Right atrium auricular region (tissue), 2 donors: Measurements from ENCODE around the gene ZNF782. TPM values are rescaled to one million over a fixed set of nuclear protein-coding genes. Genes with fewer than 3 reads are reported as not detected.
A peak's percentile ranks its signal among the peaks of the same experiment; 100 is the strongest.

Experiments used
- DNase-seq: peaks from one replicate; pipeline ENCODE4 v3.0.0-alpha.2; 2019; ENCODE audit warnings: low spot score
- H3K27ac ChIP-seq, 2 donors: fragments of 200-600 bp; sonication (generic); 1 replicate in 1 of 2; 2 replicates in 1 of 2; pipeline ENCODE4 v1.5.1; 2016 to 2019
- H3K27me3 ChIP-seq, 2 donors: fragments of 200-600 bp; sonication (generic); one replicate each; pipeline versions ENCODE4 v1.5.1 to v1.6.0; 2017 to 2019
- H3K36me3 ChIP-seq: fragments of 200-600 bp; sonication (generic); one replicate; pipeline ENCODE4 v1.5.1; 2016
- H3K4me1 ChIP-seq, 2 donors: fragments of 200-600 bp; sonication (generic); one replicate each; pipeline versions ENCODE4 v1.5.1 to v1.6.0; 2017 to 2019
- H3K4me3 ChIP-seq, 2 donors: fragments of 200-600 bp; sonication (generic); 1 replicate in 1 of 2; 2 replicates in 1 of 2; pipeline ENCODE4 v1.5.1; 2017 to 2019; ENCODE audit warnings: mild to moderate bottlenecking in 1 of 2, moderate library complexity in 1 of 2
- H3K9me3 ChIP-seq, 2 donors: fragments of 200-600 bp; sonication (generic); one replicate each; pipeline ENCODE4 v1.5.1; 2019
- CTCF ChIP-seq, 2 donors: fragments of 200-600 bp; sonication (generic); IDR thresholded peaks; one replicate each; pipeline ENCODE4 v1.5.1; 2019; ENCODE audit warnings: antibody characterized with exemption in 2 of 2
- total RNA-seq, 2 donors: library from RNA; depleted of rRNA; stranded (reverse); fragments of >200 nt; gene quantifications; one replicate each; pipeline ENCODE4 v1.1.0, GENCODE V29; 2016

Gene ZNF782
- total RNA-seq, 2 donors from 2014 or later: 4.6 to 5.5 TPM

GRCh38 chr9:96781552-96781951 is 72.8 kb downstream of the ZNF782 start:
- Histone ChIP-seq H3K9me3 (peaks cover 0 to 11% of the 10 kb centered on the region in 2 donors), H3K27ac (no peak overlapping the region), H3K36me3 (no peaks in the 10 kb centered on the region), H3K27me3 (no peaks in the 10 kb centered on the region), H3K4me1 (peaks cover 0 to 11% of the 10 kb centered on the region in 2 donors), H3K4me3 (no peak overlapping the region)
- DNase-seq: no peak
- no peak for TF ChIP-seq CTCF (IDR thresholded peaks at IDR 0.05)

GRCh38 chr9:96779089-96779488 is 75.2 kb downstream of the ZNF782 start:
- no peak for TF ChIP-seq CTCF (IDR thresholded peaks at IDR 0.05)
- peaks cover 11% of the 10 kb centered on the region for H3K36me3 ChIP-seq
- peak overlapping the region in 1 of 2 donors; percentile 85 for H3K4me3 ChIP-seq
- H3K27ac ChIP-seq: no peak overlapping the region
- no peak for DNase-seq
- peaks cover 0 to 11% of the 10 kb centered on the region in 2 donors for H3K4me1 ChIP-seq
- H3K9me3 ChIP-seq: peaks cover 0 to under 1% of the 10 kb centered on the region in 2 donors
- no peaks in the 10 kb centered on the region for H3K27me3 ChIP-seq

GRCh38 chr9:96777426-96777864 is 76.9 kb downstream of the ZNF782 start:
- peak overlapping the region; percentile 82 to 86 for H3K27ac ChIP-seq
- no peak for TF ChIP-seq CTCF (IDR thresholded peaks at IDR 0.05)
- peaks cover 0 to 11% of the 10 kb centered on the region in 2 donors for H3K4me1 ChIP-seq
- H3K36me3 ChIP-seq: peaks cover 25% of the 10 kb centered on the region
- H3K9me3 ChIP-seq: no peaks in the 10 kb centered on the region
- H3K4me3 ChIP-seq: peak overlapping the region; percentile 73 to 85
- no peak for DNase-seq
- no peaks in the 10 kb centered on the region for H3K27me3 ChIP-seq

- H3K27me3 ChIP-seq: no peaks in the 10 kb centered on the region
- no peaks in the 10 kb centered on the region for H3K4me1 ChIP-seq
- TF ChIP-seq CTCF (IDR thresholded peaks at IDR 0.05): no peak
- H3K36me3 ChIP-seq: peaks cover 85% of the 10 kb centered on the region
- H3K4me3 ChIP-seq: no peak overlapping the region
- peaks cover 11 to 56% of the 10 kb centered on the region in 2 donors for H3K9me3 ChIP-seq
- H3K27ac ChIP-seq: no peak overlapping the region
- DNase-seq: no peak
These were observed 83.2 kb downstream of the ZNF782 start for GRCh38 chr9:96771124-96771523.

GRCh38 chr9:96769989-96770388 is 84.3 kb downstream of the ZNF782 start:
- H3K27me3 ChIP-seq: no peaks in the 10 kb centered on the region
- peaks cover 93% of the 10 kb centered on the region for H3K36me3 ChIP-seq
- TF ChIP-seq CTCF (IDR thresholded peaks at IDR 0.05): no peak
- no peak overlapping the region for H3K4me3 ChIP-seq
- DNase-seq: no peak
- no peaks in the 10 kb centered on the region for H3K4me1 ChIP-seq
- H3K27ac ChIP-seq: no peak overlapping the region
- H3K9me3 ChIP-seq: peaks cover 19 to 67% of the 10 kb centered on the region in 2 donors

Other genes with a start within 250 kb of the ZNF782 start
- gene CDC14B, start 234.7 kb downstream of the ZNF782 start, total RNA-seq: 10 to 100 TPM; 18.4 to 19.2 TPM
- gene PRXL2C, start 199.2 kb downstream of the ZNF782 start, total RNA-seq: 10 to 100 TPM; 14.2 to 22.4 TPM
- gene ZNF510, start 76.4 kb downstream of the ZNF782 start, total RNA-seq: 1 to 10 TPM; 5.9 to 7.4 TPM
- gene NUTM2G, start 74.3 kb upstream of the ZNF782 start, total RNA-seq: not detected
- gene CTSV, start 184.6 kb upstream of the ZNF782 start, total RNA-seq: not detected